Activated naive CD4-positive, alpha-beta T cell treated with Interleukin-2 at 50 U/mL for 16 hours (primary cell): ENCODE measurements around the gene GNA15.
A peak's percentile ranks its signal among the peaks of the same experiment; 100 is the strongest.
"Not testable (repeated sequence)": the region's sequence is repeated elsewhere in the genome, so short reads cannot be mapped to it uniquely, and the experiment has no call there.

Experiments used
- DNase-seq: peaks from one replicate; pipeline ENCODE4 v3.0.0-alpha.2; 2020

Gene GNA15

GRCh38 chr19:3176715-3177501 lies 41.1 kb downstream of the GNA15 start:
- DNase-seq = peak; percentile 73

GRCh38 chr19:3178377-3178972 lies 42.6 kb downstream of the GNA15 start, which contains the start of gene S1PR4:
TSS of gene S1PR4 (plus strand) at chr19:3178769. CDS start at chr19:3178793, 24 bp downstream.
- peak; percentile 66 for DNase-seq

- peak; percentile 44 for DNase-seq
Measured at GRCh38 chr19:3178973-3179738, 43.3 kb downstream of the GNA15 start.

- DNase-seq = peak; percentile 57
Measured at GRCh38 chr19:3179739-3180293, 44.0 kb downstream of the GNA15 start.

- DNase-seq = no peak
Measured at GRCh38 chr19:3183721-3184641, 48.1 kb downstream of the GNA15 start.

- peak; percentile 74 for DNase-seq
Measured at GRCh38 chr19:3184847-3185460, 49.1 kb downstream of the GNA15 start.

GRCh38 chr19:3185461-3186159 lies 49.8 kb downstream of the GNA15 start, which contains the start of gene NCLN:
TSS of gene NCLN (plus strand) at chr19:3185930. CDS start at chr19:3186031, 101 bp downstream.
- DNase-seq = peak; percentile 95

- no peak for DNase-seq
Measured at GRCh38 chr19:3186160-3186688, 50.4 kb downstream of the GNA15 start.

GRCh38 chr19:3186891-3187661 lies 51.2 kb downstream of the GNA15 start:
- no peak for DNase-seq

GRCh38 chr19:3187662-3188511 lies 52.1 kb downstream of the GNA15 start:
- no peak for DNase-seq

- DNase-seq = no peak
Measured at GRCh38 chr19:3188627-3189596, 53.1 kb downstream of the GNA15 start.

- DNase-seq = no peak
Measured at GRCh38 chr19:3189702-3190469, 54.1 kb downstream of the GNA15 start.

- DNase-seq = no peak
Measured at GRCh38 chr19:3190470-3190770, 54.6 kb downstream of the GNA15 start.

- no peak for DNase-seq
Measured at GRCh38 chr19:3190921-3191805, 55.3 kb downstream of the GNA15 start.

- not testable (repeated sequence) for DNase-seq
Measured at GRCh38 chr19:3191806-3192104, 55.9 kb downstream of the GNA15 start.

- DNase-seq = no peak
Measured at GRCh38 chr19:3192228-3192635, 56.4 kb downstream of the GNA15 start.
